MM.1S (cell line): ENCODE measurements around the gene EPB41L2.

Experiments
- EZH2 ChIP-seq: fragments of 300-600 bp; sonication (generic); optimal IDR thresholded peaks from 2 replicates; pipeline ENCODE3; 2017; ENCODE audit warnings: low read depth, mild to moderate bottlenecking, antibody characterized with exemption, low read length, mixed read lengths
- TF ChIP-seq, protein P1 (sequence below): fragments of 300-600 bp; sonication (generic); IDR thresholded peaks from 2 replicates; pipeline ENCODE4 v1.5.1; 2016; ENCODE audit warnings: antibody characterized with exemption, low read length, mixed read lengths

DNA sequence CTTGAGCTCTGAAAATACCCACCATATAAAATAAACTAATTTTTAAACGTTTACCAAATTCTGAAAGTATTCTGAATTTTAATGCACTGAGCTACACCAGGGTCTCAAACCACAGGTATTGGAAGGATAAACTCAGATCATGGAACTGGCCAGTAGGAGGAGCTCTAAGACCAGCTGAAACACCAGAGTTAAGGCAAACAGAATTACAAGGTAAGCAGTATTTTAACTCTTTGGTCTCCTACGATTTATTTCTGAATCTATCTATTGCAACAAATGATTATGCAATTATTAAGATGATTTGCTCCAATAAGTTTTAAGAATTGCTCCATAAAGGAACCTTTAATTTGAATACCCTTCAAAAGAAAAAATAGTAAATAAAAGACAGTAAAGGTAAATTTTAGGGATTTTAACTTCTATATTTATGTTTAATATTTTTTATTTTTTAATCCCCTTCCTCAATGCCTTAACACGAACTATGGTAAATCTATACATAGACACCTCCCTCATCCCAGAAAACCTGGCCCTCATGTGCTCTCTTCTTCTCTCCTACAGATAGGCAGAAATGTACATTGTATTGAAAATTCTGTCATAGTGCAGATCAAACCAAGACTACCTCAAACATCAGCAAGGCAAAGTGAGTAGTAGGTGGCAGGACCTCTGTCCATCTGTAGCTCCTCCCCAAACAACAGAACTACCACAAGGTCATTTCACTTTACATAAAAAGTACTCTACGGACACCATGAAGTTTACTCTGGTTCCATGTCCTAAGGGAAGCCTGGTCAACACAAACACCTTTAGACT, 177.5 kb downstream of the EPB41L2 start:
- TF ChIP-seq, protein P1, sequence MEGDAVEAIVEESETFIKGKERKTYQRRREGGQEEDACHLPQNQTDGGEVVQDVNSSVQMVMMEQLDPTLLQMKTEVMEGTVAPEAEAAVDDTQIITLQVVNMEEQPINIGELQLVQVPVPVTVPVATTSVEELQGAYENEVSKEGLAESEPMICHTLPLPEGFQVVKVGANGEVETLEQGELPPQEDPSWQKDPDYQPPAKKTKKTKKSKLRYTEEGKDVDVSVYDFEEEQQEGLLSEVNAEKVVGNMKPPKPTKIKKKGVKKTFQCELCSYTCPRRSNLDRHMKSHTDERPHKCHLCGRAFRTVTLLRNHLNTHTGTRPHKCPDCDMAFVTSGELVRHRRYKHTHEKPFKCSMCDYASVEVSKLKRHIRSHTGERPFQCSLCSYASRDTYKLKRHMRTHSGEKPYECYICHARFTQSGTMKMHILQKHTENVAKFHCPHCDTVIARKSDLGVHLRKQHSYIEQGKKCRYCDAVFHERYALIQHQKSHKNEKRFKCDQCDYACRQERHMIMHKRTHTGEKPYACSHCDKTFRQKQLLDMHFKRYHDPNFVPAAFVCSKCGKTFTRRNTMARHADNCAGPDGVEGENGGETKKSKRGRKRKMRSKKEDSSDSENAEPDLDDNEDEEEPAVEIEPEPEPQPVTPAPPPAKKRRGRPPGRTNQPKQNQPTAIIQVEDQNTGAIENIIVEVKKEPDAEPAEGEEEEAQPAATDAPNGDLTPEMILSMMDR: peak; percentile 83
- no peak for TF ChIP-seq EZH2
